Kidney capillary endothelial cell (primary cell): ENCODE measurements around the gene THNSL1.
"Not testable (repeated sequence)": the region's sequence is repeated elsewhere in the genome, so short reads cannot be mapped to it uniquely, and the experiment has no call there.

ENCODE experiments used
- DNase-seq: peaks from one replicate; pipeline ENCODE4 v3.0.0-alpha.2; 2018; ENCODE audit warnings: low spot score

THNSL1 gene

GRCh38 chr10:25016376-25017153, at the start of gene THNSL1:
TSS of gene THNSL1 (plus strand) at chr10:25016612. CDS start at chr10:25023224, 6,612 bp downstream.
- DNase-seq: peak; percentile 99

- DNase-seq: no peak
These were observed 49.4 kb upstream of the THNSL1 start for GRCh38 chr10:24966962-24967481.

- DNase-seq: no peak
These were observed 48.1 kb upstream of the THNSL1 start for GRCh38 chr10:24968349-24968748.

GRCh38 chr10:24968951-24969350, 47.5 kb upstream of the THNSL1 start:
- not testable (repeated sequence) for DNase-seq

- no peak for DNase-seq
These were observed 46.6 kb upstream of the THNSL1 start for GRCh38 chr10:24969841-24970281.

- no peak for DNase-seq
These were observed 45.0 kb upstream of the THNSL1 start for GRCh38 chr10:24971374-24971773.

- DNase-seq: no peak
These were observed 43.2 kb upstream of the THNSL1 start for GRCh38 chr10:24973163-24973562.

GRCh38 chr10:24974976-24975375, 41.4 kb upstream of the THNSL1 start:
- no peak for DNase-seq

GRCh38 chr10:24979685-24980084, 36.7 kb upstream of the THNSL1 start:
- no peak for DNase-seq

- no peak for DNase-seq
These were observed 35.2 kb upstream of the THNSL1 start for GRCh38 chr10:24981161-24981710.

- DNase-seq: no peak
These were observed 33.9 kb upstream of the THNSL1 start for GRCh38 chr10:24982319-24983112.

- no peak for DNase-seq
These were observed 33.3 kb upstream of the THNSL1 start for GRCh38 chr10:24983130-24983529.

GRCh38 chr10:24983946-24984345, 32.5 kb upstream of the THNSL1 start:
- DNase-seq: no peak

GRCh38 chr10:24984906-24985305, 31.5 kb upstream of the THNSL1 start:
- no peak for DNase-seq

- DNase-seq: peak; percentile 67
These were observed 27.4 kb upstream of the THNSL1 start for GRCh38 chr10:24988831-24989640.

- peak; percentile 19 for DNase-seq
These were observed 26.5 kb upstream of the THNSL1 start for GRCh38 chr10:24989867-24990266.

GRCh38 chr10:24991298-24991697, 25.1 kb upstream of the THNSL1 start:
- no peak for DNase-seq

- DNase-seq: peak; percentile 14
These were observed 23.8 kb upstream of the THNSL1 start for GRCh38 chr10:24992512-24993133.

GRCh38 chr10:24993237-24993958, 23.0 kb upstream of the THNSL1 start:
- no peak for DNase-seq

- DNase-seq: no peak
These were observed 21.3 kb upstream of the THNSL1 start for GRCh38 chr10:24995072-24995471.

- no peak for DNase-seq
These were observed 18.4 kb upstream of the THNSL1 start for GRCh38 chr10:24998044-24998443.
